IPS DF 4.7 (cell line): Measurements from ENCODE around the gene ENPP3.

Source experiments
- DNase-seq: peaks from one replicate; pipeline ENCODE4 v3.0.0-alpha.2; 2013; ENCODE audit warnings: low spot score; ENCODE audit errors: extremely low read depth

The ENPP3 gene

GRCh38 chr6:131642987-131643611 is 6.0 kb downstream of the ENPP3 start:
- no peak for DNase-seq

- DNase-seq: no peak
Observed at GRCh38 chr6:131643855-131644460, 6.9 kb downstream of the ENPP3 start.

GRCh38 chr6:131644921-131645320 is 7.8 kb downstream of the ENPP3 start:
- no peak for DNase-seq

- no peak for DNase-seq
Observed at GRCh38 chr6:131645846-131646245, 8.7 kb downstream of the ENPP3 start.

GRCh38 chr6:131646249-131646670 is 9.2 kb downstream of the ENPP3 start:
- DNase-seq: no peak

GRCh38 chr6:131651782-131652181 is 14.7 kb downstream of the ENPP3 start:
- no peak for DNase-seq

GRCh38 chr6:131652472-131652871 is 15.4 kb downstream of the ENPP3 start:
- no peak for DNase-seq

- DNase-seq: no peak
Observed at GRCh38 chr6:131654326-131654725, 17.2 kb downstream of the ENPP3 start.

GRCh38 chr6:131655387-131655786 is 18.3 kb downstream of the ENPP3 start:
- no peak for DNase-seq

- no peak for DNase-seq
Observed at GRCh38 chr6:131655951-131656350, 18.8 kb downstream of the ENPP3 start.

GRCh38 chr6:131656667-131657066 is 19.6 kb downstream of the ENPP3 start:
- DNase-seq: no peak

GRCh38 chr6:131657222-131657621 is 20.1 kb downstream of the ENPP3 start:
- no peak for DNase-seq

GRCh38 chr6:131657630-131658111 is 20.6 kb downstream of the ENPP3 start:
- DNase-seq: no peak

- DNase-seq: no peak
Observed at GRCh38 chr6:131658287-131658686, 21.2 kb downstream of the ENPP3 start.

- no peak for DNase-seq
Observed at GRCh38 chr6:131660195-131660594, 23.1 kb downstream of the ENPP3 start.

GRCh38 chr6:131663578-131664165 is 26.6 kb downstream of the ENPP3 start:
- no peak for DNase-seq

- DNase-seq: no peak
Observed at GRCh38 chr6:131669891-131670290, 32.8 kb downstream of the ENPP3 start.

GRCh38 chr6:131673184-131673583 is 36.1 kb downstream of the ENPP3 start:
- no peak for DNase-seq

GRCh38 chr6:131678442-131678841 is 41.3 kb downstream of the ENPP3 start:
- no peak for DNase-seq

- DNase-seq: no peak
Observed at GRCh38 chr6:131680868-131681267, 43.8 kb downstream of the ENPP3 start.

- DNase-seq: no peak
Observed at GRCh38 chr6:131681585-131681984, 44.5 kb downstream of the ENPP3 start.

- DNase-seq: no peak
Observed at GRCh38 chr6:131682442-131682841, 45.3 kb downstream of the ENPP3 start.

GRCh38 chr6:131683479-131683878 is 46.4 kb downstream of the ENPP3 start:
- DNase-seq: no peak
